ENCODE results near the gene ILK. TPM values are rescaled to one million over a fixed set of nuclear protein-coding genes. Genes with fewer than 3 reads are reported as not detected.

The ILK gene
- total and polyA plus RNA-seq, 10 of the 15 experiments (the other 5 are each of a cell fraction or from before 2014, with no cell fraction given) = 51.8 to 163 (median 92.0) TPM

- RAD21 ChIA-PET (ENCODE audit: unreplicated experiment) = interaction anchor here (0.9 kb wide), 1 partner anchor 9 kb away, joined by 6 read pairs; the partner anchor contains the start of gene TPP1
- H3K27ac ChIP-seq (ENCODE audit: control insufficient read depth, insufficient read depth) = no peak overlapping the region
- CTCF ChIA-PET = interaction anchor here (3.6 kb wide), 1 partner anchor 9 kb away, joined by 26 read pairs; the partner anchor contains the start of gene TPP1
- no peak for ATAC-seq
- no peaks in the 10 kb centered on the region for H4K20me1 ChIP-seq (ENCODE audit: control insufficient read depth, insufficient read depth)
- peak; percentile 45; the same call in 1 of the 2 replicates for TF ChIP-seq POLR2A (IDR thresholded peaks at IDR 0.05; ENCODE audit: low read depth, low read length)
- TF ChIP-seq BHLHE40 (IDR thresholded peaks at IDR 0.05; ENCODE audit: borderline replicate concordance in 1 of 2, low read depth in 2 of 2, low read length in 1 of 2) = no peak
- no peak for TF ChIP-seq HCFC1 (IDR thresholded peaks at IDR 0.05; ENCODE audit: low read length)
- TF ChIP-seq NRF1 (conservative IDR thresholded peaks at IDR 0.05; ENCODE audit: low read depth, low read length) = no peak
- no peak for TF ChIP-seq ZBED1 (IDR thresholded peaks at IDR 0.05; ENCODE audit: borderline replicate concordance)
- no peak for TF ChIP-seq CBX3 (IDR thresholded peaks at IDR 0.05; ENCODE audit: borderline replicate concordance, low read depth)
- no peak for TF ChIP-seq MYC (IDR thresholded peaks at IDR 0.05; ENCODE audit: insufficient read depth, insufficient read length, insufficient replicate concordance, low read length, severe bottlenecking)
- BruUV-seq (replicated peaks) = TSS peak; percentile 9
- in situ Hi-C loops (cut with MboI) = loop anchor here (5.0 to 10.0 kb wide), 2 partner anchors 127 to 915 kb away; partner anchors contain the start of genes ARFIP2 and TIMM10B
- SMC1A ChIA-PET (ENCODE audit: uncharacterized antibody, unreplicated experiment) = no interaction called here
- no peak overlapping the region for H3K4me3 ChIP-seq
- H2AFZ ChIP-seq (ENCODE audit: control insufficient read depth, low read depth, low read length) = no peak overlapping the region
- no peaks in the 10 kb centered on the region for H3K27me3 ChIP-seq (replicated peaks in 1 of 2; ENCODE audit: control insufficient read depth in 2 of 2, insufficient read depth in 2 of 2, low read length in 1 of 2)
- WGBS (ENCODE audit: insufficient coverage, insufficient replicate concordance, low lambda C conversion rate, missing lambda C conversion rate) = 100% methylated on average over 8 of the region's 8 CpGs
- POLR2A ChIA-PET = interaction anchor here (1.4 to 7.2 kb wide), 3 partner anchors 12 to 74 kb away, joined by 3 to 85 read pairs (median 4); partner anchors contain the start of genes MRPL17 and TPP1
- peaks cover 49% of the 10 kb centered on the region for H3K79me2 ChIP-seq (ENCODE audit: control insufficient read depth, insufficient read depth, low read length)
- H3K4me2 ChIP-seq (ENCODE audit: control insufficient read depth, insufficient read depth) = no peak overlapping the region
- peaks cover 23 to 34% of the 10 kb centered on the region in 2 experiments for H3K36me3 ChIP-seq (ENCODE audit: control insufficient read depth in 2 of 2, insufficient read depth in 2 of 2, low read length in 1 of 2)
- no peak for DNase-seq (ENCODE audit: low read depth, low spot score)
- H3K9ac ChIP-seq (ENCODE audit: control insufficient read depth, insufficient read depth, low read length) = no peak overlapping the region
- H3K4me1 ChIP-seq (ENCODE audit: control insufficient read depth, insufficient read depth, low read length) = peaks cover 38% of the 10 kb centered on the region
- no peaks in the 10 kb centered on the region for H3K9me3 ChIP-seq (replicated peaks; ENCODE audit: control insufficient read depth, insufficient read depth, low read length)
- no peak for FAIRE-seq
- intact Hi-C loops (cut with micrococcal nuclease; ENCODE audit: unreplicated experiment) = loop anchor here (5.0 to 10.0 kb wide), 3 partner anchors 138 to 915 kb away; no protein-coding TSS in a partner anchor
Observed at GRCh38 chr11:6609502-6610015, 6.0 kb downstream of the ILK start.

Measured in GM12878 (cell line).